Dermis microvascular lymphatic vessel endothelial cell (primary cell): ENCODE measurements around the gene MAPK8. TPM values are rescaled to one million over a fixed set of nuclear protein-coding genes. Genes with fewer than 3 reads are reported as not detected.

Source experiments
- DNase-seq, 2 donors: peaks; one replicate each; pipeline versions ENCODE4 v3.0.0 to v3.0.0-alpha.2; 2010; ENCODE audit warnings: low read depth in 2 of 2
- total RNA-seq: library from RNA; depleted of rRNA; stranded (reverse); fragments of >200 nt; gene quantifications from 2 replicates; pipeline ENCODE4 v1.2.1, GENCODE V29; 2014

MAPK8 gene
- total RNA-seq, 1 donor from 2014 or later: 32.3 TPM

GRCh38 chr10:48381971-48382370, 75.5 kb downstream of the MAPK8 start:
- DNase-seq: no peak

DNA sequence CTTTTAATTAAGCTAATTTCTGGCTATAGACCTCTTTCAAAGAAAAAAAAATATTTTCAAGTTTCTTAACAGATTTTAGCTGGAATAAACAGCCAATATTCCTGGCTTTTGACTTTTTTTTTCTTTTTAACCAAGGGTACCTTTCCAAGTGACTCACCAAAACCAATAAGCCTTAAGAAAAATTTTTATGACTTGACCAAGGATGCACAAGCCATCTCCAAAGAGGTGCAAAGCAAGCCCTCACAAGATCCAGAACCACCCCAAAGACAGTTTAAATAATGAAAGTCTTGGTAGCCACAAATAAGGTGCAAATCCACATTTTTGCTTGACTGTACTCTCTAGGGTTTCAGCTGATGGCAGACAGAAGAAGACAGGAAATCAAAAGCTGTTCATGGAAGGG, 76.5 kb downstream of the MAPK8 start:
- DNase-seq: no peak

DNA sequence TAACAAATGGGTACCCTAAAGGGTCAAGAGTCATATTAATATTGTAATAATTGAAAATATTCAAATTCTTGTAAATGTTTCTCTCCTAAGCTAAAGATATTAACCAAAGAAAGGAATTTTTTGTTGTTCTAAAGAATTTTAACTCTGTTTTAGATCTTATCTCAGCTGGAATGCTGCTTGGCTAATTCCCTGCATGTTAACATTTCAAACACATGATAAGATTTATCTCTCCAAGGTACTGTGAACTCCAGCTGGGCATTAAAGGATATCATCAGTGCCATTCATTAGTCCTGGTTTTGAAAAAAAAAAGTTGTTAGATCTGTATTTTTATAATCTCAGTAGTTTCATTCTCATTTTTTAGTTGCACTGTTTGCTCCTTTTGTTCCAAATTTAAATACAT, 76.9 kb downstream of the MAPK8 start:
- DNase-seq: no peak

DNA sequence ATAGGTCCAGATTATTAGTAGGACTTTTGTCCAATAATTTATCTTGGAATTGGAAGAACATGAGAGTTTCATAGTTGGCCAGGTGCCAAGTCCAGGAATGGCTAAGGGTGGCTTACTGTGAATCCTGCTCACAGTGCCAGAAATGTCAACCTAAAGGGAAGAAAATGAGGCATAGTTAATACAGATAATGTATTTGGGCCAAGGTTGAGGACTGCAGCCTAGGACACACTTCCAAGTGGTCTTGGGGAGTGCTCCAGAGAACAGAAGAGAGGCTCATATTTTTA, 78.2 kb downstream of the MAPK8 start:
- DNase-seq: peak in 1 of 2 donors; percentile 31

- no peak for DNase-seq
These were observed 82.8 kb downstream of the MAPK8 start for GRCh38 chr10:48389272-48389671.

- no peak for DNase-seq
These were observed 83.5 kb downstream of the MAPK8 start for GRCh38 chr10:48389846-48390557.

GRCh38 chr10:48390558-48390871, 84.0 kb downstream of the MAPK8 start:
- no peak for DNase-seq

GRCh38 chr10:48390933-48391845, 84.7 kb downstream of the MAPK8 start:
- DNase-seq: peak in 1 of 2 donors; percentile 87

DNA sequence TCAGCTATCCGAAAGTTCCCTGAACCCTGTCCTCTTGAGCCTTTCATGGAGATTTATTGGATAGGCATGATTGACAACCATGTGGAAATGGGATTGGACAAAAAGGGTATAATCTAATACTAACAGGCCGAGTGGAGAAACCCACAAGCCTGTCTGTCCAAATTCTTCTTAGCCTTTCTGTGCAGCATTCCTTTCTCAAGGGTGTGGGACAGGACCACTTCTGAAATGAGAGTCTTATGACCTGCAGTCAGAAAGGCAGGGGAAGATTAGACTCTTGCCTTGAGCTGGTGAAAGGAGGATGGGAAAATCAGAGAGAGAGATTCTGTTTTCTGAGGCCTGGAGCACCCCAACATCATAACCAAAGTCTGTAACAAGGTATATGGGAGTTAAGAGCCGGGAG, 85.5 kb downstream of the MAPK8 start:
- no peak for DNase-seq

DNA sequence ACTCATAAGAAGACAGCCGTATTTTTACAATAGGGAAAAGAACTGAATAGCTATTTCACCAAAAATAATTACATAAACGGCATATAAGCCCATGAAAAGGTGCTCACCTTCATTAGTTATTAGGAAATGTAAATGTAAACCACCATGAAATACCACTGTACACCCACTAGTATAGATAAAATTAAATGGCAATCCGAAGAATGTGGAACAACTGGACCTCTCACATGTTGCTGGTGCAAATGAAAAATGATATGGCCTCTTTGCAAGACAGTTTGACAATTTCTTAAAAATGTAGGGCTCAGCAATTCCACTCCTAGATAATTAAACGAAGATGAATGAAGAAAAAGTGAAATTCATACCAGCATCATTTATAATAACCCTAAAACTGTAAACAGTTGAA, 91.8 kb downstream of the MAPK8 start:
- DNase-seq: no peak

- no peak for DNase-seq
These were observed 92.6 kb downstream of the MAPK8 start for GRCh38 chr10:48399056-48399541.

GRCh38 chr10:48399551-48399950, 93.1 kb downstream of the MAPK8 start:
- DNase-seq: no peak

- peak in 1 of 2 donors; percentile 32 for DNase-seq
These were observed 93.8 kb downstream of the MAPK8 start for GRCh38 chr10:48400129-48400849.

- no peak for DNase-seq
These were observed 94.4 kb downstream of the MAPK8 start for GRCh38 chr10:48400850-48401220.

- no peak for DNase-seq
These were observed 98.2 kb downstream of the MAPK8 start for GRCh38 chr10:48404646-48405045.

- peak in 1 of 2 donors; percentile 22 for DNase-seq
These were observed 99.7 kb downstream of the MAPK8 start for GRCh38 chr10:48406204-48406603.

DNA sequence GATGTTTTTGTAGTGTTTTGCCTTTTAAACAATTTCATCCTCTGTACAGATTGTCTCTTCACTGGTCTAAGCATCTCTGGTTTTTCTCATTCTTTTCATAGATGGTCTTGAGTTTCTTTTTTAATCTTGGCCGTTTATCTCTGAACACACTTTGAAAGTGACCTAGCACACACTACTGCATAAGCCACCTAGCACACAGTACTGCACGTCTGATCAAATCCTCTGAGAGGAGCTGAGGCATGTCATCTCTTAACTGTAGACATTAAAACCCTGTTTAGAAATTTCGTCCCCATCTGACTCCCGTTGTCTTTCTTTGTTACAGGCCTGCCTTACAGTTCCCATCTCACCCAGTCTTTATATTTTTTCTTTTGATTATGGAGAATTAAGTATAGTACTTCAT, 100.2 kb downstream of the MAPK8 start:
- no peak for DNase-seq

DNA sequence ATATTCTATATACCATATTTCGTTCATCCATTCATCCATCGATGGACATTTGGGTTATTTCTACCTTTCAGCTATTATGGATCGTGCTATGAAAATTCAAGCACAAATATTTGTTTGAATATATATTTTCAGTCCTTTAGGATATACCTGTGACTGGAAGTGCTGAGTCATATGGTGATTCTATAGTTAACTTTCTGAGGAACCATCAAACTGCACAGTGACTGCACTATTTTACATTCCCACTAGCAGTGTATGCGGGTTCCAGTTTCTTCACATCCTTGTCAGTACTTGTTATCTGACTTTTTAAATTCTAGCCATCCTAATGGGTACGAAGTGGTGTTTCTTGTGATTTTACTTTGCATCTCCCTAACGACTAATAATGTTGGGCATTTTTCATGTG, 104.0 kb downstream of the MAPK8 start:
- DNase-seq: no peak

- no peak for DNase-seq
These were observed 105.0 kb downstream of the MAPK8 start for GRCh38 chr10:48411510-48411909.

- no peak for DNase-seq
These were observed 105.6 kb downstream of the MAPK8 start for GRCh38 chr10:48412081-48412480.

GRCh38 chr10:48412933-48413332, 106.5 kb downstream of the MAPK8 start:
- DNase-seq: no peak

GRCh38 chr10:48414160-48414559, 107.7 kb downstream of the MAPK8 start:
- DNase-seq: no peak
